A549 (cell line): ENCODE results near the gene SLC7A10.

Source experiments
- CTCF ChIP-seq: fragments of >200 bp; sonication (Bioruptor Twin); formaldehyde crosslinking; IDR thresholded peaks from 3 replicates; pipeline ENCODE4 v1.5.1; 2016
- E2F6 ChIP-seq: IDR thresholded peaks from 2 replicates; pipeline ENCODE4 v1.6.1; 2012; ENCODE audit warnings: low read depth, borderline replicate concordance
- EP300 ChIP-seq, 2 experiments: fragments of >200 bp; sonication (Bioruptor Twin); formaldehyde crosslinking; IDR thresholded peaks; 2 replicates in 1 of 2; 3 replicates in 1 of 2; pipeline ENCODE4 v1.6.1; 2016 to 2017
- JUN ChIP-seq, 2 experiments: fragments of >200 bp; sonication (Bioruptor Twin); formaldehyde crosslinking; IDR thresholded peaks; 2 replicates in 1 of 2; 3 replicates in 1 of 2; pipeline ENCODE4 v1.6.1; 2016 to 2017
- JUNB ChIP-seq: fragments of >200 bp; sonication (Bioruptor Twin); formaldehyde crosslinking; IDR thresholded peaks from 2 replicates; pipeline ENCODE4 v1.6.1; 2016
- KDM1A ChIP-seq: fragments of 200-600 bp; sonication (generic); IDR thresholded peaks from 2 replicates; pipeline ENCODE4 v1.6.1; 2016; ENCODE audit warnings: low read depth, mild to moderate bottlenecking
- MAFK ChIP-seq: fragments of 450-650 bp; IDR thresholded peaks from 2 replicates; pipeline ENCODE4 v1.6.1; 2014; ENCODE audit not compliant: partially characterized antibody
- MYC ChIP-seq: IDR thresholded peaks from 2 replicates; pipeline ENCODE4 v1.6.1; 2012; ENCODE audit warnings: mild to moderate bottlenecking, inconsistent platforms, low read length, improper control_type of control experiment, borderline replicate concordance
- NPAS2 ChIP-seq: fragments of 250-450 bp; sonication (Bioruptor Pico); IDR thresholded peaks from 2 replicates; pipeline ENCODE4 v1.8.0; 2022; ENCODE audit warnings: mild to moderate bottlenecking, moderate library complexity, borderline replicate concordance
- RAD21 ChIP-seq, 2 experiments: fragments of >200 bp in 1 of 2; sonication (Bioruptor Twin) in 1 of 2; formaldehyde crosslinking in 1 of 2; IDR thresholded peaks in 1 of 2; conservative IDR thresholded peaks in 1 of 2; 2 replicates in 1 of 2; 3 replicates in 1 of 2; pipeline ENCODE4 v1.6.1; 2012 to 2018; ENCODE audit warnings: inconsistent platforms in 1 of 2
- REST ChIP-seq: fragments of 200-600 bp; sonication (generic); IDR thresholded peaks from 2 replicates; pipeline ENCODE4 v1.6.1; 2016; ENCODE audit warnings: antibody characterized with exemption, mild to moderate bottlenecking, moderate library complexity
- RNF2 ChIP-seq: fragments of 200-600 bp; sonication (generic); IDR thresholded peaks from 2 replicates; pipeline ENCODE4 v1.6.1; 2016; ENCODE audit warnings: low read depth, mild to moderate bottlenecking, antibody characterized with exemption, moderate library complexity, borderline replicate concordance
- USF2 ChIP-seq: fragments of 450-650 bp; IDR thresholded peaks from 2 replicates; pipeline ENCODE4 v1.6.1; 2014; ENCODE audit warnings: antibody characterized with exemption

- TF ChIP-seq RAD21 (conservative IDR thresholded peaks at IDR 0.05 in 1 of 2, IDR thresholded peaks at IDR 0.05 in 1 of 2) = no peak
- TF ChIP-seq CTCF = no peak
- TF ChIP-seq REST = no peak
- no peak for TF ChIP-seq EP300 (IDR thresholded peaks at IDR 0.05)
- TF ChIP-seq RNF2 = no peak
- TF ChIP-seq MYC = no peak
- no peak for TF ChIP-seq E2F6
- TF ChIP-seq NPAS2 = no peak
- TF ChIP-seq JUNB = no peak
- TF ChIP-seq MAFK = no peak
- TF ChIP-seq JUN (IDR thresholded peaks at IDR 0.05) = no peak
- no peak for TF ChIP-seq USF2
- no peak for TF ChIP-seq KDM1A
These were observed 26.0 kb upstream of the SLC7A10 start for GRCh38 chr19:33251526-33252090.
